GM12878 (cell line): ENCODE results near the gene PPARD.

ENCODE experiments used
- BCL3 ChIP-seq: IDR thresholded peaks from 2 replicates; pipeline ENCODE4 v1.6.1; 2011; ENCODE audit warnings: borderline replicate concordance, low read depth, mild to moderate bottlenecking, moderate library complexity, low read length; ENCODE audit not compliant: insufficient read depth, poor library complexity, severe bottlenecking
- CBX3 ChIP-seq: fragments of 200-600 bp; sonication (generic); IDR thresholded peaks from 2 replicates; pipeline ENCODE4 v1.6.1; 2016; ENCODE audit warnings: low read depth, borderline replicate concordance
- CHD4 ChIP-seq: fragments of 200-600 bp; sonication (generic); IDR thresholded peaks from 2 replicates; pipeline ENCODE4 v1.6.1; 2016; ENCODE audit warnings: mild to moderate bottlenecking
- CTCF ChIP-seq, 3 experiments: IDR thresholded peaks in 2 of 3; conservative IDR thresholded peaks in 1 of 3; 2 replicates each; pipeline ENCODE4 v1.5.1; 2011; ENCODE audit warnings: low read depth in 3 of 3, low read length in 3 of 3, mild to moderate bottlenecking in 3 of 3, control low read depth in 2 of 3, moderate library complexity in 2 of 3, inconsistent platforms in 1 of 3, mixed read lengths in 1 of 3; ENCODE audit not compliant: control insufficient read depth in 2 of 3, insufficient read depth in 1 of 3; ENCODE audit errors: extremely low read depth in 1 of 3
- EED ChIP-seq: sonication (generic); IDR thresholded peaks from 2 replicates; pipeline ENCODE4 v1.6.1; 2016; ENCODE audit warnings: antibody characterized with exemption, low read depth
- FOS ChIP-seq: IDR thresholded peaks from 3 replicates; pipeline ENCODE4 v1.6.1; 2011; ENCODE audit warnings: borderline replicate concordance; ENCODE audit not compliant: insufficient read length; ENCODE audit errors: extremely low read depth
- LARP7 ChIP-seq: fragments of 450-650 bp; IDR thresholded peaks from 2 replicates; pipeline ENCODE4 v1.6.1; 2017; ENCODE audit warnings: mild to moderate bottlenecking
- NR2F1 ChIP-seq: fragments of 450-650 bp; conservative IDR thresholded peaks from 2 replicates; pipeline ENCODE4 v1.6.1; 2017; ENCODE audit warnings: mild to moderate bottlenecking
- PAX8 ChIP-seq: fragments of 450-650 bp; IDR thresholded peaks from 2 replicates; pipeline ENCODE4 v1.6.1; 2017; ENCODE audit warnings: mild to moderate bottlenecking, moderate library complexity
- POLR2A ChIP-seq: IDR thresholded peaks from 2 replicates; pipeline ENCODE4 v1.6.1; 2011; ENCODE audit warnings: low read depth, mild to moderate bottlenecking, low read length
- RCOR1 ChIP-seq: conservative IDR thresholded peaks from 2 replicates; pipeline ENCODE4 v1.6.1; 2012; ENCODE audit warnings: low read depth, low read length, improper control_type of control experiment
- SIN3A ChIP-seq: IDR thresholded peaks from 2 replicates; pipeline ENCODE4 v1.6.1; 2012; ENCODE audit warnings: low read depth, low read length, improper control_type of control experiment
- YBX1 ChIP-seq: fragments of 450-650 bp; IDR thresholded peaks from 2 replicates; pipeline ENCODE4 v1.6.1; 2016; ENCODE audit warnings: antibody characterized with exemption

GRCh38 chr6:35397806-35398418, 55.6 kb downstream of the PPARD start:
- no peak for TF ChIP-seq LARP7
- no peak for TF ChIP-seq RCOR1
- no peak for TF ChIP-seq EED
- no peak for TF ChIP-seq CTCF (IDR thresholded peaks at IDR 0.05 in 2 of 3, conservative IDR thresholded peaks at IDR 0.05 in 1 of 3; ENCODE audit: control insufficient read depth in 2 of 3, extremely low read depth in 1 of 3, insufficient read depth in 1 of 3, low read depth in 3 of 3, low read length in 3 of 3)
- no peak for TF ChIP-seq SIN3A
- TF ChIP-seq CBX3 = no peak
- no peak for TF ChIP-seq CHD4
- no peak for TF ChIP-seq BCL3
- TF ChIP-seq FOS = no peak
- TF ChIP-seq PAX8 = no peak
- no peak for TF ChIP-seq YBX1
- no peak for TF ChIP-seq NR2F1
- TF ChIP-seq POLR2A = no peak
